Prostate gland (tissue), 2 donors: ENCODE data around the gene ZNF385A.

Source experiments
- CTCF ChIP-seq, 4 experiments: fragments of 200-600 bp in 2 of 4; fragments of 450-650 bp in 2 of 4; sonication (generic) in 2 of 4; IDR thresholded peaks; 1 replicate in 3 of 4; 2 replicates in 1 of 4; pipeline ENCODE4 v1.5.1; 2016 to 2019; ENCODE audit warnings: antibody characterized with exemption in 4 of 4, mild to moderate bottlenecking in 2 of 4, moderate library complexity in 2 of 4
- POLR2A ChIP-seq: fragments of 450-650 bp; IDR thresholded peaks from one replicate; pipeline ENCODE4 v1.6.1; 2016; ENCODE audit warnings: antibody characterized with exemption, mild to moderate bottlenecking

- no peak for TF ChIP-seq CTCF (IDR thresholded peaks at IDR 0.05)
- no peak for TF ChIP-seq POLR2A
Observed at GRCh38 chr12:54432815-54433164, 48.3 kb upstream of the ZNF385A start.
